GM10847 (cell line): ENCODE measurements around the gene SLC15A5.

Experiments used
- POLR2A ChIP-seq: IDR thresholded peaks from 2 replicates; pipeline ENCODE4 v1.6.1; 2011; ENCODE audit not compliant: insufficient read length; ENCODE audit errors: extremely low read depth

SLC15A5 gene

GRCh38 chr12:16225692-16226091, 51.8 kb downstream of the SLC15A5 start:
- no peak for TF ChIP-seq POLR2A

- TF ChIP-seq POLR2A: no peak
Observed at GRCh38 chr12:16224196-16224595, 53.3 kb downstream of the SLC15A5 start.

- TF ChIP-seq POLR2A: no peak
Observed at GRCh38 chr12:16221776-16222175, 55.7 kb downstream of the SLC15A5 start.

- TF ChIP-seq POLR2A: no peak
Observed at GRCh38 chr12:16220120-16220519, 57.4 kb downstream of the SLC15A5 start.

- TF ChIP-seq POLR2A: no peak
Observed at GRCh38 chr12:16218934-16219751, 58.3 kb downstream of the SLC15A5 start.

GRCh38 chr12:16218234-16218633, 59.3 kb downstream of the SLC15A5 start:
- TF ChIP-seq POLR2A: no peak

- TF ChIP-seq POLR2A: no peak
Observed at GRCh38 chr12:16211731-16212130, 65.8 kb downstream of the SLC15A5 start.

GRCh38 chr12:16198884-16199283, 78.6 kb downstream of the SLC15A5 start:
- TF ChIP-seq POLR2A: no peak

GRCh38 chr12:16197600-16197999, 79.9 kb downstream of the SLC15A5 start:
- TF ChIP-seq POLR2A: no peak

- TF ChIP-seq POLR2A: no peak
Observed at GRCh38 chr12:16189849-16190248, 87.6 kb downstream of the SLC15A5 start.

- no peak for TF ChIP-seq POLR2A
Observed at GRCh38 chr12:16187660-16188059, 89.8 kb downstream of the SLC15A5 start.

GRCh38 chr12:16184681-16185080, 92.8 kb downstream of the SLC15A5 start:
- no peak for TF ChIP-seq POLR2A

- TF ChIP-seq POLR2A: no peak
Observed at GRCh38 chr12:16183541-16183940, 93.9 kb downstream of the SLC15A5 start.

- TF ChIP-seq POLR2A: no peak
Observed at GRCh38 chr12:16175840-16176239, 101.6 kb downstream of the SLC15A5 start.

GRCh38 chr12:16174282-16174681, 103.2 kb downstream of the SLC15A5 start:
- no peak for TF ChIP-seq POLR2A

- no peak for TF ChIP-seq POLR2A
Observed at GRCh38 chr12:16171348-16171747, 106.1 kb downstream of the SLC15A5 start.

GRCh38 chr12:16168078-16168477, 109.4 kb downstream of the SLC15A5 start:
- no peak for TF ChIP-seq POLR2A
